Measurements from ENCODE around the gene PSMC4.

The PSMC4 gene

GRCh38 chr19:39940221-39940833, 30.6 kb upstream of the PSMC4 start:
- Histone ChIP-seq H3K4me2 (ENCODE audit: low read length) (no peak overlapping the region), H3K27ac (ENCODE audit: low read depth, low read length) (no peak overlapping the region), H3K27me3 (ENCODE audit: insufficient read depth, low read length) (no peaks in the 10 kb centered on the region), H3K18ac (ENCODE audit: low read length) (no peak overlapping the region), H3K79me2 (ENCODE audit: control insufficient read depth, insufficient read depth, low read length, poor library complexity) (no peaks in the 10 kb centered on the region), H3K9ac (ENCODE audit: low read length) (no peak overlapping the region), H2AK5ac (ENCODE audit: low read length) (no peak overlapping the region), H4K91ac (ENCODE audit: low read depth, low read length) (no peak overlapping the region), H3K14ac (ENCODE audit: low read length) (no peak overlapping the region), H3K4ac (ENCODE audit: low read depth, low read length) (no peak overlapping the region), H3K9me3 (ENCODE audit: insufficient read depth, low read depth, low read length) (no peaks in the 10 kb centered on the region), H3K79me1 (ENCODE audit: low read length) (no peaks in the 10 kb centered on the region), H4K12ac (ENCODE audit: low read depth, low read length) (no peak overlapping the region), H2BK120ac (ENCODE audit: insufficient read depth, low read length, poor library complexity) (no peak overlapping the region), H3K36me3 (ENCODE audit: control insufficient read depth in 1 of 2, insufficient read depth in 2 of 2, low read length in 2 of 2) (no peaks in the 10 kb centered on the region), H2BK12ac (ENCODE audit: low read length) (no peak overlapping the region), H2BK5ac (ENCODE audit: low read depth, low read length, poor library complexity) (no peak overlapping the region), H2AFZ (ENCODE audit: insufficient read depth, low read length, poor library complexity) (no peak overlapping the region), H3K4me3 (ENCODE audit: low read depth, low read length) (no peak overlapping the region), H3K4me1 (ENCODE audit: control insufficient read depth in 1 of 2, insufficient read depth in 2 of 2, low read length in 2 of 2) (peaks cover 0 to 2% of the 10 kb centered on the region in 2 experiments), H3K23ac (ENCODE audit: low read length) (no peak overlapping the region), H4K8ac (ENCODE audit: low read depth, low read length) (no peak overlapping the region)
- no CpG with 5 or more reads among the region's 1 CpG for WGBS (ENCODE audit: extremely low coverage, insufficient coverage, insufficient read length)
- DNase-seq = no peak

- no peaks in the 10 kb centered on the region for H3K9me3 ChIP-seq (ENCODE audit: insufficient read depth, low read depth, low read length)
- H3K14ac ChIP-seq (ENCODE audit: low read length) = no peak overlapping the region
- no peak overlapping the region for H3K23ac ChIP-seq (ENCODE audit: low read length)
- H2BK5ac ChIP-seq (ENCODE audit: low read depth, low read length, poor library complexity) = no peak overlapping the region
- no peak overlapping the region for H4K12ac ChIP-seq (ENCODE audit: low read depth, low read length)
- H3K4me1 ChIP-seq (ENCODE audit: control insufficient read depth in 1 of 2, insufficient read depth in 2 of 2, low read length in 2 of 2) = peaks cover 0 to 2% of the 10 kb centered on the region in 2 experiments
- H3K4ac ChIP-seq (ENCODE audit: low read depth, low read length) = no peak overlapping the region
- DNase-seq = no peak
- H3K18ac ChIP-seq (ENCODE audit: low read length) = no peak overlapping the region
- no peaks in the 10 kb centered on the region for H3K36me3 ChIP-seq (ENCODE audit: control insufficient read depth in 1 of 2, insufficient read depth in 2 of 2, low read length in 2 of 2)
- no peak overlapping the region for H2AFZ ChIP-seq (ENCODE audit: insufficient read depth, low read length, poor library complexity)
- H3K9ac ChIP-seq (ENCODE audit: low read length) = peak overlapping the region; percentile 72
- peak overlapping the region; percentile 32 for H3K4me3 ChIP-seq (ENCODE audit: low read depth, low read length)
- H2AK5ac ChIP-seq (ENCODE audit: low read length) = no peak overlapping the region
- H3K4me2 ChIP-seq (ENCODE audit: low read length) = no peak overlapping the region
- H2BK120ac ChIP-seq (ENCODE audit: insufficient read depth, low read length, poor library complexity) = no peak overlapping the region
- no peaks in the 10 kb centered on the region for H3K79me1 ChIP-seq (ENCODE audit: low read length)
- H4K8ac ChIP-seq (ENCODE audit: low read depth, low read length) = no peak overlapping the region
- no peak overlapping the region for H3K27ac ChIP-seq (ENCODE audit: low read depth, low read length)
- no peaks in the 10 kb centered on the region for H3K27me3 ChIP-seq (ENCODE audit: insufficient read depth, low read length)
- H4K91ac ChIP-seq (ENCODE audit: low read depth, low read length) = no peak overlapping the region
- no peaks in the 10 kb centered on the region for H3K79me2 ChIP-seq (ENCODE audit: control insufficient read depth, insufficient read depth, low read length, poor library complexity)
- WGBS (ENCODE audit: extremely low coverage, insufficient coverage, insufficient read length) = no CpG with 5 or more reads among the region's 6 CpGs
- H2BK12ac ChIP-seq (ENCODE audit: low read length) = no peak overlapping the region
Observed at GRCh38 chr19:39941151-39941550, 29.8 kb upstream of the PSMC4 start.

- Histone ChIP-seq H2AK5ac (ENCODE audit: low read length) (no peak overlapping the region), H3K9me3 (ENCODE audit: insufficient read depth, low read depth, low read length) (no peaks in the 10 kb centered on the region), H3K23ac (ENCODE audit: low read length) (no peak overlapping the region), H3K4me1 (ENCODE audit: control insufficient read depth in 1 of 2, insufficient read depth in 2 of 2, low read length in 2 of 2) (peaks cover 0 to 2% of the 10 kb centered on the region in 2 experiments), H3K4me3 (ENCODE audit: low read depth, low read length) (no peak overlapping the region), H4K12ac (ENCODE audit: low read depth, low read length) (no peak overlapping the region), H4K8ac (ENCODE audit: low read depth, low read length) (no peak overlapping the region), H2BK120ac (ENCODE audit: insufficient read depth, low read length, poor library complexity) (no peak overlapping the region), H3K18ac (ENCODE audit: low read length) (no peak overlapping the region), H4K91ac (ENCODE audit: low read depth, low read length) (no peak overlapping the region), H2BK12ac (ENCODE audit: low read length) (no peak overlapping the region), H2AFZ (ENCODE audit: insufficient read depth, low read length, poor library complexity) (no peak overlapping the region), H3K27ac (ENCODE audit: low read depth, low read length) (no peak overlapping the region), H3K79me1 (ENCODE audit: low read length) (no peaks in the 10 kb centered on the region), H3K4me2 (ENCODE audit: low read length) (no peak overlapping the region), H3K9ac (ENCODE audit: low read length) (no peak overlapping the region), H3K4ac (ENCODE audit: low read depth, low read length) (no peak overlapping the region), H3K36me3 (ENCODE audit: control insufficient read depth in 1 of 2, insufficient read depth in 2 of 2, low read length in 2 of 2) (no peaks in the 10 kb centered on the region), H2BK5ac (ENCODE audit: low read depth, low read length, poor library complexity) (no peak overlapping the region), H3K27me3 (ENCODE audit: insufficient read depth, low read length) (no peaks in the 10 kb centered on the region), H3K14ac (ENCODE audit: low read length) (no peak overlapping the region), H3K79me2 (ENCODE audit: control insufficient read depth, insufficient read depth, low read length, poor library complexity) (no peaks in the 10 kb centered on the region)
- WGBS (ENCODE audit: extremely low coverage, insufficient coverage, insufficient read length) = no CpG with 5 or more reads among the region's 5 CpGs
- peak in 1 of 2 donors; percentile 19 for DNase-seq
Observed at GRCh38 chr19:39941615-39942365, 29.2 kb upstream of the PSMC4 start.

GRCh38 chr19:39942366-39942730, 28.6 kb upstream of the PSMC4 start:
- no peak overlapping the region for H2BK5ac ChIP-seq (ENCODE audit: low read depth, low read length, poor library complexity)
- no peak overlapping the region for H3K4me3 ChIP-seq (ENCODE audit: low read depth, low read length)
- no peak overlapping the region for H3K14ac ChIP-seq (ENCODE audit: low read length)
- H4K91ac ChIP-seq (ENCODE audit: low read depth, low read length) = no peak overlapping the region
- no peak overlapping the region for H2AK5ac ChIP-seq (ENCODE audit: low read length)
- H3K9ac ChIP-seq (ENCODE audit: low read length) = no peak overlapping the region
- no peaks in the 10 kb centered on the region for H3K36me3 ChIP-seq (ENCODE audit: control insufficient read depth in 1 of 2, insufficient read depth in 2 of 2, low read length in 2 of 2)
- no peaks in the 10 kb centered on the region for H3K79me1 ChIP-seq (ENCODE audit: low read length)
- no peaks in the 10 kb centered on the region for H3K27me3 ChIP-seq (ENCODE audit: insufficient read depth, low read length)
- no CpG with 5 or more reads among the region's 4 CpGs for WGBS (ENCODE audit: extremely low coverage, insufficient coverage, insufficient read length)
- DNase-seq = no peak
- H3K23ac ChIP-seq (ENCODE audit: low read length) = no peak overlapping the region
- no peak overlapping the region for H2BK120ac ChIP-seq (ENCODE audit: insufficient read depth, low read length, poor library complexity)
- peaks cover 0 to 2% of the 10 kb centered on the region in 2 experiments for H3K4me1 ChIP-seq (ENCODE audit: control insufficient read depth in 1 of 2, insufficient read depth in 2 of 2, low read length in 2 of 2)
- H3K27ac ChIP-seq (ENCODE audit: low read depth, low read length) = no peak overlapping the region
- H3K4ac ChIP-seq (ENCODE audit: low read depth, low read length) = no peak overlapping the region
- no peaks in the 10 kb centered on the region for H3K9me3 ChIP-seq (ENCODE audit: insufficient read depth, low read depth, low read length)
- H4K12ac ChIP-seq (ENCODE audit: low read depth, low read length) = no peak overlapping the region
- H3K18ac ChIP-seq (ENCODE audit: low read length) = no peak overlapping the region
- no peak overlapping the region for H2AFZ ChIP-seq (ENCODE audit: insufficient read depth, low read length, poor library complexity)
- H3K4me2 ChIP-seq (ENCODE audit: low read length) = no peak overlapping the region
- H2BK12ac ChIP-seq (ENCODE audit: low read length) = no peak overlapping the region
- no peak overlapping the region for H4K8ac ChIP-seq (ENCODE audit: low read depth, low read length)
- H3K79me2 ChIP-seq (ENCODE audit: control insufficient read depth, insufficient read depth, low read length, poor library complexity) = no peaks in the 10 kb centered on the region
